Activated CD8-positive, alpha-beta memory T cell treated with anti-CD3 and anti-CD28 coated beads, Interleukin-2, amount 50 U/mL, for 24 hours (primary cell): ENCODE results near the gene ARHGAP12.

Experiments
- DNase-seq: peaks from one replicate; pipeline ENCODE4 v3.0.0-alpha.2; 2020; ENCODE audit errors: extremely low read depth

ARHGAP12 gene

DNA sequence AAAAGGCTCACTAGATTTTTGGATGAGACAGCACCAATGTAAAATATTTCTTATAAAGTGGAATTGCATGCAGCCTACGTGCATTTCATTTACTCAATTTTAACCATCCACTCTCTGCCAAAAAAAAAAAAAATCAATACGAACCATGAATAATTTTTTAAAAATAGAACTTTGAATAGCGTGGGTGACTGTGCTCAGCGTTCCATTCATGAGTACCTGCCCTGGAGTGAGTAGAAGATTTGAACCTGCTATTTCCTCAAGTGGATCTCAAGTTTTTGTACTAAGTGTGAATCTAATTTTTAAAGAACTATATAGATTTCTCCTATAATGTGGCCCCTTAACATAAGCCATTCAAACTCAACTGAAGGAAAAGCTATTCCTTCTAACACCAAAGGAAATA is 105.3 kb downstream of the ARHGAP12 start:
- no peak for DNase-seq

DNA sequence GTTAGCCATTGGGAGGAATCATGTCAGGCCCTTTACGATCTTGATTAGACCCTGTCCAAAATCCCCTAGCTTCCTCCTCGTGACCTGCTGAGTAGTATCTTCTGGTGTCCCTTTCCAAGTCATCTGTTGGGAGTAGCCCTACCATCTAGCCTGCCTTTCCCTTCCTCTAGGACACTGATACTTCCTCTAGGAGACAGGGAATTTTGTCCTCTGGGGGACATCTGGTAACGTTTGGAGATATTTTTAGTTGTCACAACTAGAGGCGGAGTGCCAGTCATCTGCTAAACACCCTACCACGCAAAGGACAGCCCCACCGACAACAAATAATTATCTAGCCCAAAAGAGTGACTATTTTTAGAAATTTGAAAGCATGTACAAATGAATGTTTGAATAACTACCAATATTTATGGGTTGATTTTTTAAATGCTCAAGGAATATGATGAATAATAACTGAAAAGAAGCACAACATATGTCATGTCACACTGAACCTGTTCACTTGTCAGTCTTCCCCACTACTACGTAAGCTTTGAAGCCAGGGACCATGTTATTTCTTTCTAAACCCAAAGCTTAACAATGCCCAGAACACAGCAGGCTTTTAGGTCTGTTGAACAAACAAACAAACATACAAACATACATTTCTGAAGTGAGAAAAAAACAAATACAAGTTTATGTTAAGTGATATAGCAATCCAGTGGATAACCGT is 105.9 kb downstream of the ARHGAP12 start:
- no peak for DNase-seq

DNA sequence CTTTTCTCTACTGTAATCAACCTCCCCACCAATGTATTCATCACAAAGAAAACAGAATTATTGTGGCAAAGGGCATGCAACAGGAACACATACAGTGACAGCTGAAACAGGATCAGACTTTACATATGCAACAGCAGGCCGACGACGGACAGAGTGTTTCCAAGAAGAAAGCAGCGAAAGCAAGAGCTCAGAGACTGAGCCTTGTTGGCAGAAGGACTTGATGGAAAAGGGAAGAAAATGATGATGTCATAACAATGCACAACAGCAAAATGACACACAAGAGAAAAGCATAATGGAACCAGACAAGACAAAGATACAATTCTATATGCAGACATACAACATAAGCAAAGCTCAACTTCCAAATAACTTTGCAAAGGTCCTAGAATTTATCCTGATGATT is 106.5 kb downstream of the ARHGAP12 start:
- no peak for DNase-seq

DNA sequence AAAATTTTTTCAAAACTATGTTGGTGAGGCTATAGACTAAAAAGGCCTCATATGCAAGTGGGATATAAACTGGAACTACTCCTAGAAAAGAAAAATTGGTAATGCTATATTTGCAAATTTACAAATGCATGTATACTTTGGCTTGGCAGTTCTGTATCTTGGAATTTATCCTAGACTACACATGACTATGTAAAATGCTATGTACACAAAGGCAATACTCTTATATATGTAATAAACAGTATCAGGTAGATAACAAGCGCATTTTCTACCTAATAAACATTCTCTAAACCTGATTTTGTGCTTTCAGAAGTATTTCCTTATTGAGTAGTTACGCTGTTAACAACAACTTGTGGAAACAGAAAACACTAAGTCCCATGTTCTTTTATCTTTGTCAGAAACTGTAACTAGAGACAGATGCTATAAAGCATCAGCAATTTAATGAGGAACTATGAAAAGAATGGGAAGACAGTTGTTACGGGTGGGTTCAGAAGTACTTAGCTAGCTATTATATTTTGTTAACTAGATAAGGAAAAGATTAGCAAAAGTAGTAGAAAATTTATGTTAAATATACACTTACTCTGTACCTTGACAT is 107.8 kb downstream of the ARHGAP12 start:
- DNase-seq = no peak

DNA sequence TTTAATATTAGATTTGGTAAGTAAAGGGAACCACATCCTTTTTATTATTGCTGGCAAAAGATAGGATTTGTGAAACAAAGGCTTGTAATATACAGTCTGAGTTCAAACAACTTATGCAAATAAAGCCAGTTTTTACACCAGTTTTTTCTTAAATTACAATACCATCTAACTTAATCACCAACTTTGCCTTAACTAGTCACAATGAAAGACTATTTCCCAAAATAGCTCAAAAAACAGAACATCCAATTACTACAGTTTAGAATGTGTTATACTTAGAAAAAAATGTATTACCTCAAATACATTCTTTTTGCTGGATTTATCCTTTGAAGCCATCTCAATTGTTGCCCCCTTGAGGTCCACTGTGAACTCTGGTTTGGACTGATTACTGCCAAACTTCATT is 108.5 kb downstream of the ARHGAP12 start:
- DNase-seq = no peak

DNA sequence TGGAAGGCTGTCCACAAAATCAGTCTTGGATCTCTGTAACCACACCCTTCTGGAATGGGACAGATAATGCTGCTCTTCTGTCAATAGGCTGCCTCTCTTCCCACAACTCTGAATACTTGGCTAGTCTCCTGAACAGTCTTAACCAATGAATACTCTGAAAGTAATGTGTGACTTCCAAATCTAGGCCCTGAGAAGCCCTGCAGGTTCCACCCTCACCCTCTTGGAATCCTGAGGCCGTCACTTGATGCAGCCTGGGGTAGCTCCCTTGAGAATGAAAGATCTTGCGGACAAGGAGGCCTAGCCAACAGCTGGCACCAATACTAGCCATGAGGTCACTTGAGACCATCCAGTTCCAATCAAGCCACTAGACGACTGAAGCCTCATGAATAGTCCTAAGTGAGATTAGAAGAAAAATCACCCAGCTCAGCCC is 109.2 kb downstream of the ARHGAP12 start:
- no peak for DNase-seq

DNA sequence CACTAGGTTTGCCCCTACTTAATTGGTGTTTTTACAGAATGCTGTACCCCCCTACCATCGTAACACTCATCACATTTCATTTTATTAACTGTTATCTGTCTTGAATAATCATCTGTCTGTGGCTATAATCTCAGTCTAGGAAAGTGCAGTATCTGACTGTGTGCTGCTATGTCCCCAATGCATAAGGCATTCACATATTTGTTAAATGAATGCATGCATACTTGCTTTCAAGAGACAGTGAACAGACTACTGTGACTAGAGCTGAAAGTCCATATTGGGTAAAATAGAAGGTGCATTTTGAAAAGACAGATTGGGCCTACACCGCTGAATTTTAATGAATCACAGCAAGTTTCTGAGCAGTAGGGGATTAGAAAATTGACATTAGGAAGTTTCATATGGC is 112.3 kb downstream of the ARHGAP12 start:
- no peak for DNase-seq

DNA sequence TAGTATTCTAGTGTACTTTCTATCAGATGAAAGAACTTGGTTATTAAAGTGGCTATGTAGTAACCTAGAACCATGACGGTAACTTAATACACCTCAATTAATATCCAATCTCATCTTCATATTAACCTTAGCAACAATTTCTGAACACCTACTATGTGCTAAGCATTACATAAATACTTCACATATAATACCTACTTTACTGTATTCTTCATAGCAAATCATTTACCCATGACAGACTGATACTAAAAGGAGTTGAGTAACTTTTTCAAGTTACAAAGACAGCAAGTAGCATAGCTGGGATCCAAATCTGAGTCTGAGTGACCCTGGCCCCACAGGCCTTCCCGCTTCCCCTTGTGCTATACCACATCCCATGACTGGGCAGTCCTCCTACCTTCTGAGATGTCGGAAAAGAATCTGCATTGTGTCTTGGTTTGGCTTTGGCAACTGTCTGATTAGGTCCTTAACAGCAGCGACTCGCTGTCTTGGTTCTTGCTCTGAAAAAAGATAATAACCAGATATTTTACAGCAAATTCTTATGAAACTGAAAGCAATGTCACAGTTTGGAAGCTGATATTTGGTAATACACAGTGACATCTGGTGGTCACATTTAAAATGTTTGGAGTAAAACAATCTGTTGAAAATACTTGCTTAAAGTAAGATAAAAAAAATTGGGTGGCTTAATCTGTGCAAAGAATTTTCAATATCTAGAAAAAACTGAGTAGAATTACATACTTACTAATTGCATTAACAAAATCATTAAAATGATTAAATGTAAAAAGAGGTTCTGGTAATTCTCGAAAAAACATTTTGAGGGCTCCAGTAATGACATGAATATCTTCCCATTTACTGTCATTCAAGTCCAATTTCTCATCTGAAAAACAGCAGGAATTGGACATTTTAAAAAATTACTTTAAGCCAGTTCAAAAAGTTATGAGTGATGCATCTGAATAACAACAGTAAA is 120.1 kb downstream of the ARHGAP12 start:
- DNase-seq = no peak

DNA sequence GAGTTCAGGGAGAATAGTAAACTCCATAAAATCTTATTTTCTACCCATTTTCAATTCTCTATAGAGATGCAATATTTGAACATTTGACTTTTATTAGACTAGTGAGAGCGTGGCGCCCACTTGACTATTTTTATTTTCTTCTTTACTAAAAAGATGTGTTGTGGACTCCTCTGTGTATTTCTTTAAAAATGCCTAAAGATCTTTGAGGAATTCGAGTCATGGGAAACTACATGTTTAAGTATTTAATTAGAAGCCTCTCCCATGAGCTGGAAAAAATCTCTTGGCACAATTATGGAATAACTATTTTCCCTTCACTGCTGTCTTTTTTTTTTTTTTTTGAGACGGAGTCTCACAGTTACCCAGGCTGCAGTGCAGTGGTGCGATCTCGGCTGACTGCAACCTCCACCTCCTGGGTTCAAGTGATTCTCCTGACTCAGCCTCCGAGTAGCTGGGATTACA is 124.2 kb downstream of the ARHGAP12 start:
- DNase-seq = no peak

DNA sequence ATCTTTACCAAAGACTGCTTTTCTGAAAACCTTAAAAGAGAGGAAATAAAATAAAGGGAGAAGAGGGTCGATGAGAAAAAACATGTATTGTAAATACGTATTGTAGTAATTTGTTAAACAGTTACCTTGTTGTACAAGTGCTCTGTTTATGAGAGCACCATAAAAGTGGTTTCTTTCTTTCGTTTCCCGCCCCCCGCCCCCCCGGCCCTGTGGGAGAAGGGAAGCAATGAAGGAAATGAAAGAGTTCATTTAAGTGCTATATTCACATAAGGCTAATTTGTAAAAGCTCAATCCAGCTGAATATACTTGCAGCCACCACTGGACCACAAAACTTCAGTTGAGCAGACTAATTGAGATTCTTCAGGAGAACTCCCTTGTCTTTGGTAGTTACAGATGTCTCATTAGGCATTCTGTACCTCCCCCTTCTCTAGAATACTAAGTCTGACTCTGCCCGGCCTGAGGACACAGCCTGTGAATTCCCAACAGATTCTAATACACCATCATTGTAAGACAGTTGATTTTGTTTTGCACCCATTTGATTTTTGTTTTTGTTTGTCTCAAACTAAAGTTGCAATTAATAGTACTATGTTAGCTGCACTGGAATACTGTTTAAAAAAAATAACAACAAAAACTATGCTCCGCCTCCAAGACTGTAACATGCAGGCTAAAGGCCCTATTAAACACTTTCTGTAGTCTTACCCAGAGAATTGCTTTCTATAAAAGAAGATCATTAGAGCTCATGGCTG is 124.9 kb downstream of the ARHGAP12 start:
- DNase-seq = no peak

DNA sequence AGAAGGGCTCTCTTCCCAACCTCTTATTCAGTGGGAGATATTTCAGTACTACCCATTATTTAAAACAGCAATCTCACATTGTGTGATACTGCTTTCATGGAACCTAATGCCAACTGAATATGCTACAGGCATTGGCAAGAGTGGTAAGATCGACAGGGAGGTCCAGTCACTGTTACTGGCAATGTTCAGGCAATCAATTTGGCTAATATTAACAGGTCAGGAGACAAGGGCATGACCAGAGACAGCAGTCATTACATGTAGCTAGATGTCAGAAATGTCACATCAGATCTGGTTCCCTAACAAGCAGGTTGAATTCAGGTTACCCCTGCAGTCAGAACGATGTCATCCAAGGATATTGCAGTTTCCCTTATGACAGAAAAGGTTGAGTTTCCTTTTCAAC is 129.4 kb downstream of the ARHGAP12 start:
- DNase-seq = no peak

DNA sequence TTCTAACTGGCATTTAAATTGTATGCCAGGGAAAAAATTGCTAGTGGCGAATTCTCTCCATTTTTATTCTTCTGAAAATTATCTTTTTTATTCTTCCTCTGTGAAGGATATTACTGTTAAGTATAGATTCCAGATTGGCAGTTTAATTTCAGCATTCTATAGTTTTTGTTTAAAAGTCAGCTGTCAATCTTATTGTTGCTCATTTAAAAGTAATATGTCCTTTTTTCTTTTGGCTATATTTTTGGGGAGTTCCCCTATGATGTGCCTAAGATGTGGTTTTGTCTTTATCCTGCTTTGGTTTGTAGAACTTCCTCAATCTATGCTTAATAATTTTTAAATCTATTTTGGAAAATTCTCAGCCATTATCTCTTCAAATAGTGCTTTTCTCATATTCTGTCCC is 135.9 kb downstream of the ARHGAP12 start:
- DNase-seq = no peak

DNA sequence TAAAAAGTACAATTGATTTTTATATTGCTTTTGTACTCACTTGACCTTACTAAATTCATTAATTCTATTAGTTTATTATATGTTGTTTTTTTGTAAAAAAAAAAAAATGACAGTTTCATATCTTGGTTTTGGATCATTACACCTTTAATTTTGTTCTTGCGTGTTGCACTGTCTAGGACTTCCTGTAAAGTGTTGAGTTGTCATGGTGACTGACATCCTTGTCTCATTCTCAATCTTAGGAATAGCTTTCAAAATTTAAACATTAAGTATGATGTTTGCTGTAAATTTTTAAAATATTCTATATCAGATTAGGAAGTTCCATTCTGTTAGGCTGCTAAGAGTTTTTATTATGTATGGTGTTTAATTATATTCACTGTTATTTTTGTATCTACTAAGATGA is 139.1 kb downstream of the ARHGAP12 start:
- DNase-seq = no peak

DNA sequence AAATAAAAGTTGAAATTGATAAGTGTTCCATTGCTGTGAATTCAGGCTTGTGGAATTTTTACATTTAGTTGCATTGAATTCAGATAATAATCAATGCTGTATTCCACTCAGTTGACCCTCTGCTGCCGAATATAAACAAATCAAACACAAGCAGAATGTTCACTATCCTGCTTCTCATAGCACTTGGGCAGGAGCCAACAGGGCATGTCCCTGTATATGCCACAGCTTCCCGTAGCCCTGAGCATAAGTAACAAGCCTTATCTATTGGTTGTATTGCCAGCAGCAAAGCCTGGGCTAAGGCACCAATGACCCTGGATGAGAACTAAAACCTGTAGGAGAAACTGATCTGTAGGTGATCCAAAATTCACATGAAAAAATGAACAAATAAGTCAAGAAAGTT is 145.9 kb downstream of the ARHGAP12 start:
- DNase-seq = no peak

DNA sequence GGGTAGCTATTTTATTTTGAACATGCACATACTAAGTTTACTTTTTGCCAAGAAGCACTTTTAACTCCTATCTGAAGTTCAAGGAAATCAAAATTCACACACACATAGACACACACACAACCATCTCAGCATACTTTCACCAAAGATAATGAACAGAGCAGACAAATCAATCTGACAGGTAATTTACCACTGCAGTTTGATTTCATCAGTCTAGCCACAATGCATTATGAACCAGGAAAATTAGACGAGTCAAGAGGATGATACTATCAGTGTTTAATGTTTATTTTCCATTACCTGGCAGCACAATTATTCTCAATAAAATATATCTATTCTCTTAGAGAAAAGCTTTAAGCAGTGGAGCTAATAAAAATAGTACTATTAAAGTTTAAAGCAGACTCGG is 147.9 kb downstream of the ARHGAP12 start:
- DNase-seq = no peak

DNA sequence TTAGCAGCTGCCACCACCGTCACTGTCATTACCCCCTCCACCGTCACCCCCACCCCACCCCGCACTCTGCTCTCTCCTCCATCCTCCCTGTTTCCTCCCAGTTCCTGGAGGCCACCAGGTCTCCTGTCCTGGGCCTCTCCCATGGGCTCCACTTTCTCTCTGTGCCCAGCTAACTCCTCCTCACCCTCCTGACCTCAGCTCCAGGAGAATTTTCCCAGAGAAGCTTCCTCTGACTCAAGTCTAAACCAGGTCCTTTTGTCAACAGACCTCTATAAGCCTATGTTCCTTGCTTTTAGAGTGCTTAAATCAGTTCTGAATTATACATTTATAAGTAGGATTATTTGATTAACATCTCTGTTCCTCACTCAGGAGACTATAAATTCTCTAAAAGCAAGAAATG is 150.0 kb downstream of the ARHGAP12 start:
- no peak for DNase-seq

DNA sequence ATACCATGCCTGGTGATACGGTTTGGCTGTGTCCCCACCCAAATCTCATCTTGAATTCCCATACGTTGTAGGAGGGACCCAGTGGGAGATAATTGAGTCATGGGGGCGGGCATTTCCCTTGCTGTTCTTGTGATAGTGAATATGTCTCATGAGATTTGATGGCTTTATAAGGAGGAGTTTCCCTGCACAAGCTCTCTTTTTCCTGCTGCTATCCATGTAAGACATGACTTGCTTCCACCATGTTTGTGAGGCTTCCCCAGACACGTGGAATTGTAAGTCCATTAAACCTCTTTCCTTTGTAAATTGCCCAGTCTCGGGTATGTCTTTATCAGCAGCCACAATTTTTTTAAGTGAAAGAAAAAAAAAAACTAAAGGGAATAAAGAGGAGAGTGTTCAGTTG is 152.5 kb downstream of the ARHGAP12 start:
- no peak for DNase-seq

DNA sequence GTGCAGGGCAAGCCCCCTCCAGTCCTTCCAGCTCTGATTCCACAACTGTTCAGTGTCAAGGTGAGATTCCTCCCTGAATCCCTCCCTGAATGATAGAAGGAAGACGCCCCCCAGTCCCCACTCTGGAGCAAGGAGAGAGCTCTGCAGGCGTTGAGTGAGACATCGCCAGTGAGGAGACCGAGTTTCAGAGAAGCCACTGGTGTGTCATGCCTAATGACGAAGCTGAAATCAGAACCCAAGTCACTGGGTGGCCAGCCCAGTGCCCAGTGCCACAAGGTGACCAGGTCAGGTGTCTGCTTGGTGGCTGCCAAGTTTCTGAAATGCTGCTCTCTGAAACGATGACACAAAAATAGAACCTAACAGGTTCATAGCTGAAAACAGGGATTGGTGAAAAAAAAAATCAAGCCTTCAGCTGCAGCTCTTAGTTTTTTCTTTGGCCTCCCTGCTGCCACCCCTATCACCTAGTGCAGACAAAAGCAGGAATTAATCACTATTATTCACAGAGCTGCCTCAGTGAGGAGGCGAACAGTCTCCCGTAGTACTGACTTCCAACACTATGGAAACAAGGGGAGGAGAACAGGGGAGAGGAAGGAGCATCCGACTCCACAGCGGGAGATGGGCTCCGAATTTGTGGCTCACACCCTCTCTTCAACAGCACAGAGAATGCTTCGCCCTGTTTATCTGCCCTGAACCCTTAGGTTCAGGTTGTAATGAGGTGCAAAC is 153.5 kb downstream of the ARHGAP12 start:
- DNase-seq = no peak

DNA sequence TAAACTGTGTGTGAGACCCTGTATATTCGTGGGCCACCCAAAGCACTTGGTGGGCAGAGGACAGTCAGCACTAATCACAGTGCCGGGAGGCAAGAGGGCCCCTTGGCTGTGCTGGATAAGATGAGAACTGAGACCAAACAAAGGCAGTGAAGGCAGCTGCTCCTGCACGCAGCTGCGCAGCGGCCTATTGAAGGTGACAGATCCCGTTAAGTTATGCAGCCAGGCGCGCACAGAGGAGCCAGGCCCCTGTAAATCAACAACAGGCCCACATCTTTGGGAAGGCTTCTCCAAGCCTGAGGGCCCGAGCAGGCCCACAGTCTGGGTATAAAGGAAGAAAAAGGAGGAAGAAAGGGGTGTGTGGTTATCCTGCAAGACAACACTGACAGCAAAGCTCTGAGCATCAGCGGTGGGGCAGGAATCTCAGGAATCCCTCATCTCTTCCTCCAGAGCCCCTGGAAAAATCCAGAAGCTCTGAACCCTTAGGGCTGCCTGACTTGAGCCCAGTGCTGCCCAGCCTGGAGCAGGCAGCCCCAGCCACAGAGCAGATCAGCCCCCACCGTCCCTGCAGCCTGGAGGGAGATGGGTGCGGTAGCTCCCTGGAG is 154.2 kb downstream of the ARHGAP12 start:
- DNase-seq = no peak

DNA sequence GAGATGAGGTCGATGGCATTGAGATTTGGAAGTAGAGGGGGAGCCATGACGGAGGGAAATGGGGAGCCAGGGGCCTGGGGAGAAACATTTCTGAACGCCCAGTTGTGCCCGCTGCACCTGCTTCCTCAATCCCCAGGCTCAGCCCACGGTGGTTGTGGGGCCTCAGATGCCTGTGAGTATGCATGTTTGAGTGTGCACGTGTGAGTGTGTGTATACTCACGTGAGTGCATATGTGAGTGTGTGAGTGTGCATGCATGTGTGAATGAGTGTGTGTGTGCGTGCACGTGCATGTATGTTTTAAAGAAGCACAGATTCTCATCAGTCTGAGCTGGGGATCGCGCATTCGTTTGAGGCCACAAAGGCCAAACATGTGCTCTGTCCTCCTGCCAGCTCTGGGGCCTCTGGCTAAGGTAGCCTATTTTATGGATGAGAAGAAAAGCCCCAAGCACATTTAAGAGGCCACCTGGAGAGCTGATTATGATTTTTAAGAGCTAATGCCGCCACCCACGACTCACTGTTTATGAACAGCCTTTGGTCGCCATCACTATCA is 154.8 kb downstream of the ARHGAP12 start:
- no peak for DNase-seq
